SH-SY5Y (cell line): ENCODE results near the gene C2.

Experiments used
- GATA2 ChIP-seq: IDR thresholded peaks from 2 replicates; pipeline ENCODE4 v1.6.1; 2011; ENCODE audit warnings: mild to moderate bottlenecking, low read depth, low read length
- GATA3 ChIP-seq: IDR thresholded peaks from 2 replicates; pipeline ENCODE4 v1.6.1; 2011; ENCODE audit warnings: low read depth, mild to moderate bottlenecking, low read length, moderate library complexity

DNA sequence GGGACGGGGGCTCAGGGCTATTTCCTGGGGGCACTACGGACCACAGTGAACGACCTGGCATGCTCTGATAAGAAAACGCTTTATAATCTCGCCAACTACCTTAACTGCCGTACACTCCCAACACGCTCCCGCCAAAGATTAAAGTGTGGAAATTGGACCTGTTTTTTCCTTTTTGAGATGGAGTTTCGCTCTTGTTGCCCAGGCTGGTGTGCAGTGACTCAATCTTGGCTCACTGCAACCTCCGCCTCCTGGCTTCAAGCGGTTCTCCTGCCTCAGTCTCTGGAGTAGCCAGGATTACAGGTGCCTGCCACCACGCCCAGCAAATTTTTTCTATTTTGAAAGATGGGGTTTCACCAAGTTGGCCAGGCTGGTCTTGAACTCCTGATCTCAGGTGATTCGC lies 48.4 kb upstream of the C2 start:
- TF ChIP-seq GATA2 (no peak), GATA3 (no peak)
